HuH-7 (cell line): ENCODE results near the gene CHRNB4.

Source experiments
- DNase-seq: peaks from one replicate; pipeline ENCODE4 v3.0.0; 2011; ENCODE audit warnings: low spot score

Gene CHRNB4

GRCh38 chr15:78667578-78668236 lies 26.7 kb upstream of the CHRNB4 start:
- DNase-seq = no peak

GRCh38 chr15:78666010-78666409 lies 25.0 kb upstream of the CHRNB4 start:
- DNase-seq = no peak

GRCh38 chr15:78663703-78664102 lies 22.7 kb upstream of the CHRNB4 start:
- no peak for DNase-seq

GRCh38 chr15:78662028-78662427 lies 21.0 kb upstream of the CHRNB4 start:
- no peak for DNase-seq

- DNase-seq = no peak
These were observed 20.0 kb upstream of the CHRNB4 start for GRCh38 chr15:78661001-78661400.

- DNase-seq = no peak
These were observed 19.6 kb upstream of the CHRNB4 start for GRCh38 chr15:78660584-78660983.

- no peak for DNase-seq
These were observed 17.8 kb upstream of the CHRNB4 start for GRCh38 chr15:78658823-78659222.

- DNase-seq = no peak
These were observed 13.3 kb upstream of the CHRNB4 start for GRCh38 chr15:78654272-78654671.

GRCh38 chr15:78651930-78652615 lies 11.1 kb upstream of the CHRNB4 start:
- DNase-seq = no peak

- DNase-seq = no peak
These were observed 10.0 kb upstream of the CHRNB4 start for GRCh38 chr15:78651007-78651406.

GRCh38 chr15:78650022-78650421 lies 9.0 kb upstream of the CHRNB4 start:
- DNase-seq = no peak

- no peak for DNase-seq
These were observed 4.0 kb upstream of the CHRNB4 start for GRCh38 chr15:78645009-78645408.

- DNase-seq = no peak
These were observed 1.3 kb upstream of the CHRNB4 start for GRCh38 chr15:78642331-78642730.

GRCh38 chr15:78641749-78642275 lies 802 bp upstream of the CHRNB4 start:
- no peak for DNase-seq

- DNase-seq = no peak
These were observed 396 bp downstream of the CHRNB4 start for GRCh38 chr15:78640527-78641101.

GRCh38 chr15:78638658-78639314 lies 2.2 kb downstream of the CHRNB4 start:
- DNase-seq = peak; percentile 92

GRCh38 chr15:78637776-78638435 lies 3.1 kb downstream of the CHRNB4 start:
- DNase-seq = no peak

GRCh38 chr15:78636378-78636859 lies 4.6 kb downstream of the CHRNB4 start:
- no peak for DNase-seq

- no peak for DNase-seq
These were observed 5.7 kb downstream of the CHRNB4 start for GRCh38 chr15:78635346-78635745.

GRCh38 chr15:78634210-78635145 lies 6.5 kb downstream of the CHRNB4 start:
- no peak for DNase-seq

GRCh38 chr15:78633348-78633747 lies 7.7 kb downstream of the CHRNB4 start:
- DNase-seq = no peak
